GM12874 (cell line): ENCODE data around the gene TM4SF18.

ENCODE experiments used
- TF ChIP-seq, protein P1 (sequence below): IDR thresholded peaks from 2 replicates; pipeline ENCODE4 v1.5.1; 2011; ENCODE audit warnings: low read depth, mild to moderate bottlenecking, control low read depth, low read length, moderate library complexity; ENCODE audit not compliant: insufficient read depth

TM4SF18 gene

GRCh38 chr3:149331396-149331795 is 2.0 kb downstream of the TM4SF18 start:
- TF ChIP-seq, protein P1, sequence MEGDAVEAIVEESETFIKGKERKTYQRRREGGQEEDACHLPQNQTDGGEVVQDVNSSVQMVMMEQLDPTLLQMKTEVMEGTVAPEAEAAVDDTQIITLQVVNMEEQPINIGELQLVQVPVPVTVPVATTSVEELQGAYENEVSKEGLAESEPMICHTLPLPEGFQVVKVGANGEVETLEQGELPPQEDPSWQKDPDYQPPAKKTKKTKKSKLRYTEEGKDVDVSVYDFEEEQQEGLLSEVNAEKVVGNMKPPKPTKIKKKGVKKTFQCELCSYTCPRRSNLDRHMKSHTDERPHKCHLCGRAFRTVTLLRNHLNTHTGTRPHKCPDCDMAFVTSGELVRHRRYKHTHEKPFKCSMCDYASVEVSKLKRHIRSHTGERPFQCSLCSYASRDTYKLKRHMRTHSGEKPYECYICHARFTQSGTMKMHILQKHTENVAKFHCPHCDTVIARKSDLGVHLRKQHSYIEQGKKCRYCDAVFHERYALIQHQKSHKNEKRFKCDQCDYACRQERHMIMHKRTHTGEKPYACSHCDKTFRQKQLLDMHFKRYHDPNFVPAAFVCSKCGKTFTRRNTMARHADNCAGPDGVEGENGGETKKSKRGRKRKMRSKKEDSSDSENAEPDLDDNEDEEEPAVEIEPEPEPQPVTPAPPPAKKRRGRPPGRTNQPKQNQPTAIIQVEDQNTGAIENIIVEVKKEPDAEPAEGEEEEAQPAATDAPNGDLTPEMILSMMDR: no peak

- TF ChIP-seq, protein P1: no peak
Measured at GRCh38 chr3:149330609-149331331, 2.7 kb downstream of the TM4SF18 start.

DNA sequence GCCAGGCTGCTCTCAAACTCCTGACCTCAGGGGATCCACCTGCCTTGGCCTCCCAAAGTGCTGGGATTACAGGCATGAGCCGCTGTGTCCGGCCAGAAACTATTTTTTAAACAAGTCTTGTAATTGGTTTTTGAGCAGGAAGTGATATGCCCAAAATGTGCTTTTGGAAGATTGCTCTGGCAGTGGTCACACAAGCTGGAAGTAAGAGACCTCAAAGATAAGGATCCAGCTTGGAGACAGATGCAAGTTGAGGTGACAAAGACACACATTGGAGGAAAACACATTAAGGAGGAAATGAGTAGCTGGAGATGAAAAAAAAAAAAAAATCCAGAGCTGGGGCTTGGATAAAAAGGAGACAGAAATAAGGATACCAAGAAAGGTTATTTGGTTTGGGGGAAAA is 6.3 kb downstream of the TM4SF18 start:
- TF ChIP-seq, protein P1: no peak

GRCh38 chr3:149325581-149325980 is 7.9 kb downstream of the TM4SF18 start:
- TF ChIP-seq, protein P1: no peak

- TF ChIP-seq, protein P1: no peak
Measured at GRCh38 chr3:149324332-149324731, 9.1 kb downstream of the TM4SF18 start.

DNA sequence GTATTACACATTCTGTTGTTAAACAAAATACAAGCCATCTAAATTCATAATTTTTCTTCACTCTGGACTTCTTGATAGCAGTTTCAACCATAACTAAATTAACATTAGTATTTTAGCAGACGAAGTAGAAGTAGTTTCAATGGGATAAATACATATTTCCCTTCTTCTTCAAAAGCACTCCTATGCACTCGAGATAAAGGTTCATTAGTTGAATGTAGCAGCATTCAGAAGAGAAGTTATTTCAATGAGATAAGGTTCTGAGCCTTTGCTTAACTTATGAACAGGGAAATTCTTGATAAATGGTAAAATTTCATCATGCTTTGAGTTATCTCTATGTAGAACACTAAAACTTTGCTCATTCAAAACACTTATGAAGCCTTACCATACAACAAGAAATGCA is 11.8 kb downstream of the TM4SF18 start:
- TF ChIP-seq, protein P1: no peak

DNA sequence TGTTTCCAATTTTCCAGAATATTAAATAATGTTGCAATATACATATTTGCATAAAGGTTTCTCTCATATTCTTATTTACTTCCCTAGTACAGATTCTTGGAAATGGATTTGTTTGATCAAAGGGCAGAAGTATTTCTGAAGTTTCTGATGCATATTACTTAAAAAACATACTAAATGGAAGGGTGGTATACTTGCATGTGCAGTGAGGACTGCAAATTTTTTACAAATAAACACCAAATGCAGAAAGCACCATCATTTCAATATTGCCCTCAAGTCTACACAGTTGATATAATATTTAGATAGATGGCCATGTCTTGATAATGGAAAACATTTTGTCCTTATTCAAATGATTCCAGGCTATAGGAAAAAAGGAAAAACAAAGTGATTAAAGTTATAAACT is 12.3 kb downstream of the TM4SF18 start:
- TF ChIP-seq, protein P1: no peak
